ENCODE data around the gene CELF1.

The CELF1 gene

DNA sequence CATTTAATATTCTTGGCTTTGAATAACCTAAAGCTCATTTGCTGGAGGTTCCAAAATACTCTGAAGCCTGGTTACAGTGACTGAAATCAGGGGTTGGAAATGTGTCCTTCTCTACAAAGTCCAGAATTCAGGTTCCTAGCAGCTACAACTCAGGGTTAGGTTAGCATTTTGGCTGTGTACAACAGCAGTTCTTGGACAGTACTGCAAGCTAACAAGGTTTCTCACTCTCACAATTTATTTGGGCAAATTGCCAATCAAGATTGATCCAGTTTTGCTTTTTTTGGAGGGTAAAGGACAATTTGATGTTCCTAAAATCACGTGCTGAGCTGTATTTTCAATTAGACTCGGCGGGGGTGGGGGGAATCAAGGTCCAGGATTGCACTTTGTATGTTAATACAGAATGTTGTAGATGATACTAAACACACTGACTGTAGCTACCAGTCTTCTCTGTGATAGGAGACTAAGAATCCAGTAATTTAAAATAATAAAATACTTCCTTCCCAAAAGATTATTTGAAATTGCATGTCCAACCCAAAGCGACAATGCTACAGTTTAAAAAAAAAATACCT lies 54.3 kb downstream of the CELF1 start:
- peaks cover 91% of the 10 kb centered on the region for H3K36me3 ChIP-seq (ENCODE audit: insufficient read depth, low read length)
- peaks cover 85% of the 10 kb centered on the region for H4K20me1 ChIP-seq (ENCODE audit: insufficient read depth, low read length, poor library complexity, severe bottlenecking)
- H3F3A ChIP-seq (ENCODE audit: low read depth) = no peaks in the 10 kb centered on the region
- no peaks in the 10 kb centered on the region for H3K4me1 ChIP-seq (ENCODE audit: insufficient read depth, low read length, poor library complexity, severe bottlenecking)
- H3K4me3 ChIP-seq (ENCODE audit: low read length, poor library complexity, severe bottlenecking) = no peak overlapping the region
- H3K9me2 ChIP-seq (replicated peaks; ENCODE audit: low read depth, low read length) = no peaks in the 10 kb centered on the region
- no peaks in the 10 kb centered on the region for H3K9me3 ChIP-seq (ENCODE audit: insufficient read depth, low read depth, low read length)
- H3K9ac ChIP-seq (ENCODE audit: low read depth, low read length, poor library complexity, severe bottlenecking) = no peak overlapping the region
- H3K4me2 ChIP-seq (ENCODE audit: low read depth, low read length, poor library complexity, severe bottlenecking) = no peak overlapping the region
- peaks cover 100% of the 10 kb centered on the region for H3K79me2 ChIP-seq (ENCODE audit: insufficient read depth, low read length)
- H3K27me3 ChIP-seq (ENCODE audit: insufficient read depth, low read length, poor library complexity, severe bottlenecking) = no peaks in the 10 kb centered on the region
- no peak overlapping the region for H2AFZ ChIP-seq (ENCODE audit: low read length)
- no peak for TF ChIP-seq EZH2phosphoT487 (IDR thresholded peaks at IDR 0.05; ENCODE audit: borderline replicate concordance)

DNA sequence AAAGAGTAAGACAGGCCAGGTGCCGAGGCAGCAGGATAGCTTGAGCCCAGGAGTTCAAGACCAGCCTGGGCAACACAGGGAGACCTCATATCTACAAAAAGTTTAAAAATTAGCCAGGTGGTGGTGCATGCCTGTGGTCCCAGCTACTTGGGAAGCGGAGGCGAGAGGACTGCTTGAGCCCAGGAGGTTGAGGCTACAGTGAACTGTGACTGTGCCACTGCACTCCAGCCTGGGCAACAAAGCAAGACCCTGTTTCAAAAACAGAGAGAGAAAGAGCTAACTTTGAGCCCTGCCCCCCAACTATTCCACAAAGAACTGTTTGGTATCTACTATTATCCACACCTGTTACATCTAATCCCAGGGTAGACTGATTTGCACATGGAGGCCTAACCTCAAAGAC lies 54.8 kb downstream of the CELF1 start:
- Histone ChIP-seq H3K9ac (ENCODE audit: low read depth, low read length, poor library complexity, severe bottlenecking) (no peak overlapping the region), H3K4me2 (ENCODE audit: low read depth, low read length, poor library complexity, severe bottlenecking) (no peak overlapping the region)

DNA sequence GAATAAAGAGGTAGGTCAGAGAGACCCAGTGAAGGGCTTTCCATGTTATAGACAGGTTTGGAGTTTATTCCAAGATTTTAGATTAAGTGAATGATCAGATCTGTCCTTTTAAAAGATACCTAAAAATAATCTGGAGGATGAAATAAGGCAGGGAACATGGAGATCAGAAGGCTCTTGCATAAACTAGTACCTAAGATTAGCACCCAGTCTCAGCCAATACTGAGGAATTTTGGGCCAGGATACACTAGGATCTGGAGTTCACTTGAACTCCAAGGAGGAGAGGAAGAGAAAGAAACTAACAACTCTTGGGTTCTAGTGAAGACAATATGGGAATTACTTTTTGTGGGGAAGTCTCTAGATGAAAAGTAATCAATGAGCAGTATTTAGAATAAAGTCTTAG lies 56.1 kb downstream of the CELF1 start:
- Histone ChIP-seq H3K4me1 (ENCODE audit: insufficient read depth, low read length, poor library complexity, severe bottlenecking) (no peaks in the 10 kb centered on the region), H3K4me2 (ENCODE audit: low read depth, low read length, poor library complexity, severe bottlenecking) (no peak overlapping the region), H3K36me3 (ENCODE audit: insufficient read depth, low read length) (peaks cover 89% of the 10 kb centered on the region), H4K20me1 (ENCODE audit: insufficient read depth, low read length, poor library complexity, severe bottlenecking) (peaks cover 75% of the 10 kb centered on the region), H3K9me2 (replicated peaks; ENCODE audit: low read depth, low read length) (no peaks in the 10 kb centered on the region), H3K9ac (ENCODE audit: low read depth, low read length, poor library complexity, severe bottlenecking) (no peak overlapping the region), H3K4me3 (ENCODE audit: low read length, poor library complexity, severe bottlenecking) (no peak overlapping the region), H3K27me3 (ENCODE audit: insufficient read depth, low read length, poor library complexity, severe bottlenecking) (no peaks in the 10 kb centered on the region), H3K79me2 (ENCODE audit: insufficient read depth, low read length) (peaks cover 100% of the 10 kb centered on the region), H3F3A (ENCODE audit: low read depth) (no peaks in the 10 kb centered on the region), H2AFZ (ENCODE audit: low read length) (no peak overlapping the region), H3K9me3 (ENCODE audit: insufficient read depth, low read depth, low read length) (no peaks in the 10 kb centered on the region)
- TF ChIP-seq CTCF (conservative IDR thresholded peaks at IDR 0.05; ENCODE audit: low read length) = no peak
- no peak for TF ChIP-seq EZH2phosphoT487 (IDR thresholded peaks at IDR 0.05; ENCODE audit: borderline replicate concordance)

More for the DNA sequence above, 54.8 kb downstream of the CELF1 start:
- TF ChIP-seq CTCF (conservative IDR thresholded peaks at IDR 0.05; ENCODE audit: low read length) (no peak), EZH2phosphoT487 (IDR thresholded peaks at IDR 0.05; ENCODE audit: borderline replicate concordance) (no peak)
- Histone ChIP-seq H3K4me3 (ENCODE audit: low read length, poor library complexity, severe bottlenecking) (no peak overlapping the region), H3K9me3 (ENCODE audit: insufficient read depth, low read depth, low read length) (no peaks in the 10 kb centered on the region), H2AFZ (ENCODE audit: low read length) (no peak overlapping the region), H3K27me3 (ENCODE audit: insufficient read depth, low read length, poor library complexity, severe bottlenecking) (no peaks in the 10 kb centered on the region), H3F3A (ENCODE audit: low read depth) (no peaks in the 10 kb centered on the region), H3K4me1 (ENCODE audit: insufficient read depth, low read length, poor library complexity, severe bottlenecking) (no peaks in the 10 kb centered on the region), H4K20me1 (ENCODE audit: insufficient read depth, low read length, poor library complexity, severe bottlenecking) (peaks cover 79% of the 10 kb centered on the region), H3K36me3 (ENCODE audit: insufficient read depth, low read length) (peaks cover 89% of the 10 kb centered on the region), H3K9me2 (replicated peaks; ENCODE audit: low read depth, low read length) (no peaks in the 10 kb centered on the region), H3K79me2 (ENCODE audit: insufficient read depth, low read length) (peaks cover 100% of the 10 kb centered on the region)

DNA sequence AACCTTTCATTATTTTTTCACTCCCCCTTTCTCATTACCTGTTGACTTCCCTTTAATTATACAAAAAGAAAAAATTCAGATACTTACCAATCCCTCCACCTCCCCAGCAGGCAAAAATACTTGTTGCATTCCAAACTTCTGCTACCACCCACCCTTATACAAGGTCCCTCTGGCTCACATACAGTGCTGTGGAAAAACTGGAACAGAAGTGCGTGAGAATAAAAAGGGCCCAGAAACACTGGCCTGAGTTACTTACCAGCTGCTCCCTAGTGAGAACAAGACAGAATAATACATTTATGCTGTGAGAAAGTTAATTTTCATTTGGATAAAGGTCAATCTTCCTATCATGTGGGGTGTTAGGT lies 57.1 kb downstream of the CELF1 start:
- no peak for TF ChIP-seq CTCF (conservative IDR thresholded peaks at IDR 0.05; ENCODE audit: low read length)
- no peak for TF ChIP-seq EZH2phosphoT487 (IDR thresholded peaks at IDR 0.05; ENCODE audit: borderline replicate concordance)
- H4K20me1 ChIP-seq (ENCODE audit: insufficient read depth, low read length, poor library complexity, severe bottlenecking) = peaks cover 70% of the 10 kb centered on the region
- peaks cover 99% of the 10 kb centered on the region for H3K79me2 ChIP-seq (ENCODE audit: insufficient read depth, low read length)
- no peaks in the 10 kb centered on the region for H3K4me1 ChIP-seq (ENCODE audit: insufficient read depth, low read length, poor library complexity, severe bottlenecking)
- no peak overlapping the region for H2AFZ ChIP-seq (ENCODE audit: low read length)
- H3F3A ChIP-seq (ENCODE audit: low read depth) = no peaks in the 10 kb centered on the region
- H3K27me3 ChIP-seq (ENCODE audit: insufficient read depth, low read length, poor library complexity, severe bottlenecking) = no peaks in the 10 kb centered on the region
- H3K36me3 ChIP-seq (ENCODE audit: insufficient read depth, low read length) = peaks cover 80% of the 10 kb centered on the region
- no peak overlapping the region for H3K4me3 ChIP-seq (ENCODE audit: low read length, poor library complexity, severe bottlenecking)
- H3K4me2 ChIP-seq (ENCODE audit: low read depth, low read length, poor library complexity, severe bottlenecking) = no peak overlapping the region
- H3K9me2 ChIP-seq (replicated peaks; ENCODE audit: low read depth, low read length) = no peaks in the 10 kb centered on the region
- H3K9me3 ChIP-seq (ENCODE audit: insufficient read depth, low read depth, low read length) = no peaks in the 10 kb centered on the region
- H3K9ac ChIP-seq (ENCODE audit: low read depth, low read length, poor library complexity, severe bottlenecking) = no peak overlapping the region
